NCI-H2196 (cell line): ENCODE data around the gene SERPINA9.
"Not testable (repeated sequence)": the region's sequence is repeated elsewhere in the genome, so short reads cannot be mapped to it uniquely, and the experiment has no call there.

Experiments used
- DNase-seq: peaks from one replicate; lab custom pipeline; 2025; ENCODE audit not compliant: unreplicated experiment; lab: John Stamatoyannopoulos, UW

SERPINA9 gene

GRCh38 chr14:94476023-94476422 lies at the start of gene SERPINA9:
SERPINA9 (minus strand) TSS chr14:94476197; CDS start chr14:94469840, 6,357 bp downstream.
- DNase-seq = no peak

DNA sequence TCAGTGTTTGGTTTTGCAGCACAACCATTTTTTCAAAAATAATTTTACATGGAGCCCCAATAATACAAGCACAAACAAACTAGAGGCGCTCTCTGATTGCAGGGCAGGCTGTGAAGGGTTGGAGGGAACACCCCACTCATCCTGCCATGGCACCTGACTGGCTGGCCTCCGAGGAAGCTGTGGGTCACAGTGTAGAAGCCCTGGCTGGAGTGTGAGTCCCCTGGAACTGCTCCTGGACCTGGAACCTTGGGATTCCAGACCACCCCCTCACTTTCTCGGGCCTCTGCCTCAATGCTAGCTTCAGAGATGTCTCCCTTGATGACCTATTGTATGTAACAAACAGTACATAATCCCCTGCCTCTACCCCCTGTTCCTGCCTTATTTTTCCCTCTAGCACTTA lies 48.1 kb upstream of the SERPINA9 start:
- no peak for DNase-seq

DNA sequence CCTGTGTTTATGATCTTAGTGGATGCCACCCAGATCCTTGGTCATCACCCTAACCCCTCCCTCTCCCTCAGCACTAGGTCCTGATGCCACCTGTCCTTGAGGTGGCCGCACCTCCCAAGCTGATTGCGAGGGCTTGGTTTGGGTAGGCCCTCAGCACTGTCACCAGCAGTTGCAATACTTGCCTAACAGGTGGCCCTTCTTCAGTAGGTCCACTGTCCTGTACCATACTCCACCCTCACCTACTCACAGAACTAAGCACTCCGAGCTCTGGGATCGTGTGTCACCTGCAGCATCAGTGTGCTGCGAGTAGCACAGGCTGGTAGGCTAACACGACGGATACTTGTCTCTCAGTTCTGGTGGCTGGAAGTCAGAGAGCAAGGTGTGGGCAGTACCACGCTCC lies 47.3 kb upstream of the SERPINA9 start:
- no peak for DNase-seq

DNA sequence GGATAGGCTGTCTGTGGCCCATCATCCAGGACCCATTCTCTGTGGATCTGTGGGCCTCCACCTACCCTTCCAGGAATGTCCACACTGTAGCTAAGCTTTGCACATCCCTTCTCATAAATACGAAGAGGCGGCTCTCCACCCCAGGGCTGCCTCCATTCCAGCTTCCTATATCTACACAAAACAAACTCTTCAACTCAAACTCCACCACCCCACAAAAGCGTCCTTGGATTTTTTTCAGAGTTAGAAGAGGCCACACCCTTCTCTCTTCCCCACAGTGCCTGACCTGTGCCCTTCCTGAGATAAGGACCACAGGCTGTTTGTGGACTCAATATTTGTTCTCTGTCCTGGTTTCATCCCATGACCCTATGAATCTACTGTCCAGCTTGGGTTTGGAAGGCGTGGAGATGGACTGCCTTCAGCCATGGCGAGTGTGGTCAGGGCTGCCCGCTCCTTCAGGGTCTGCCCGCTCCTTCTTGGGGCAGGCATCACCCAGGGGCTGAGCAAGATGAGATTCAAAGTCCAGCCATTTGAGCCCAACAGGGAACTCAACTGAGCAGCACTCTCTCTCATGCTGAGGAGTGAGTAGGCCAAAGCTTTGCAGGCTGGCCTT lies 46.2 kb upstream of the SERPINA9 start:
- DNase-seq = no peak

DNA sequence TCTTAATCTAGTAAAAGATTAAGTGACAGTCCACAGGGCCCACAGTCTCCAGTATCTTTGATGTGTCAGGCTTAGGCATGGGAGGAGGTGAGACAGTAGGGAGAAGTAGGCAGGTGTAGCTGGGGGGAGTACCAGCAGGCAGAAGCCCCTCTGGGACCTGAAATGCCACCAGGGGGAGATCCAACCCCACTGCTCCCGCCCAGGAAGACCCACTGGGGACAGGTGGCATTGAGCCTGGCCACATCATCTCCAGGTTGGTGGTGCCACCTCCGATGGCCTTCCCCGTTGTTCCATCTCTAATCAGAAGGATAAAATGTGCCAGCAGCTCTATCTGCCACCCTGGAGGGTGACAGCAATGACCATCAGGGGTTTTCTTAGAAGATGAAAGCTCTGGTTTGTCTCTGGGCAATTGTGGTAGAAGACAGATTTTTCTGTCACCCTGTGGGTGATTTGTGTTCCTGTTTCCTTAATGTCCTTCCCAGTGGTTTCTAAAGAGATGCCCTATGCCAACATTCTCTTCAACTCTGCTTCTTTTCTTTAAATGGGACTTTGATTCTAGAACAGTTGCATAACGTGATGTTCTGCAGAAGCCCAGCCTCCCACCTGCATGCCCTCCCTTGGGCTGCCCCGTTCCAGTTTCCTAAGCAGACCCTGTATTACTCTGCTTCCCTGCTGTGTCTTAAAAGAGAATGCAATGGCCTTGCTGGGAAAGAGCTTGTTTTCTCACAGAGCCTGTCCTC lies 45.5 kb upstream of the SERPINA9 start:
- no peak for DNase-seq

DNA sequence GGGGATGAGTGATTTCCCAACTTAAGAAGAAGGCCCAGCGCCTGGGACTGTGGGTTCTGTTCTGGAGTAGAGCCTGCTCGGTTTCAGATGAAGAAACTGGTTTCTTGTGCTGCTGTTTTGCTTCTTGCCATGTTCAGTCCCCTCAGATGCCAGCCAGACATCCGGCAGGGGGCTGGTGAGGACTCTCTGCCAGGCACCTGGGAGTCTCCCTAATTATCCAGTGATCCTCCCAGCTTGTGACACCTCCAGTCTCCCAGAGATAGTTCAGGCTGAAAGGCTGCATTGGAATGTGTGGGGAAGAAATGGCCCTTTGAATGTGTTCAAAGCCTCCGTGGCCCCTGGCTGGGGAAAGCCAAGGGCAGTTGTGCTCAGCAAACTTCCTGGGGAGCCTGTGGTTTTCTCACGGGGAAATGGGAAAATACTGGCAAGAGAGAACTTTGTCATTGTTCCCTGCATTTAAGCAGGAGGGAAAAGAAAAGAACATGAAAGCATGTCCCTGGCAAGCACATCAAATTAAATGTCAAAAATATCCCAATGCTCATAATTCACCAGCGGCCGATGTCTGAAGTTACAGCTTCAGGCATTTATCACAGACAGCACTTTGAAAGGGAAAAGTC lies 41.8 kb upstream of the SERPINA9 start:
- no peak for DNase-seq

GRCh38 chr14:94517248-94517640 lies 41.2 kb upstream of the SERPINA9 start:
- no peak for DNase-seq

- no peak for DNase-seq
These were observed 39.9 kb upstream of the SERPINA9 start for GRCh38 chr14:94515856-94516255.

DNA sequence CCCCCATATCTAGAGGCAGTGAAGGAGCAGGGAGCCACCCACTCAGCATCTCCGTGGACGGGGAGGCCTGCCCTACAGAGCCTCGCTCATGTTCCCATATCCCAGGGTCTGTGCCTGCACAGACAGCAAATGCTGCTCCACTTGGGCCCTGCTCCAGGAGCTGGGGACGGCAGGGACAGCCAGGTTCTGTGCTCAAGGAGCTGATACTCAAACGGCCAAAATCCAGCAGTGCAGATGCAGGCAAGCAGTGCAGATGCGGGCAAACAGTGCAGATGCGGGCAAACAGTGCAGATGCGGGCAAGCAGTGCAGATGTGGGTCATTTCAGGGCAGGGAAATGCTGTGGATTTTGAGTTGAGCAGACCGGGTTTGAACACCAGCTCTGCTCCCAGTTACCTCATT lies 39.4 kb upstream of the SERPINA9 start:
- DNase-seq = no peak

DNA sequence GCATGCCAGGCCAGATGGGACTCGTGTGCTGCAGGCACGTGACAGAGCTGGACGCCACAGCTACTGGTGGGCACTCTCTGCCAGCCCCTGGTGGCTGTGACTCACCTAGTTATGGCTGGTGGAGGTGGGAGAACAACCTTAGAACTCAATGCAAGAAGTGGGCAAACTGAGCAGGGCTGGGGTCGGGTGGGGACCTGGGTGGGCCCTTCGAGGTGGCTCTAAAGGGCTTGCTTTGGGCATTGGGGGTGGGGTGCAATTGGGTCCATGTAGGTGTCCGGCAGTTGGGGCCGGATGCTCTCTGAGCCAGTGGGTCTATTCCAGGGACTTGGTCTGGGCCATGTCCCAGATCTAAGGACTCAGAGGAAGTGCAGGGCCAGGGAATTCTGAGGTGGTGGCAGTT lies 38.4 kb upstream of the SERPINA9 start:
- DNase-seq = no peak

DNA sequence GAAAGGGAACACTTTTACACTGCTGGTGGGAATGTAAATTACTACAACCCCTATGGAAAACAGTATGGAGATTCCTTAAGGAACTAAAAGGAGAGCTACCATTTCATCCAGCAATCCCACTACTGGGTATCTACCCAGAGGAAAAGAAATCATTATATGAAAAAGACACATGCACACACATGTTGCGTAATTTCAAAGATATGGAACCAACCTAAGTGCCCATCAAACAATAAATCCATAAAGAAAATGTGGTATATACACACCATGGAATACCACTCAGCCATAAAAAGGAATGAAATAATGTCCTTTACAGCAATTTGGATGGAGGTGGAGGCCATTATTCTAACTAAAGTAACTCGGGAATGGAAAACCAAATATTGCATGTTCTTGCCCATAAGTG lies 34.5 kb upstream of the SERPINA9 start:
- DNase-seq = not testable (repeated sequence)

DNA sequence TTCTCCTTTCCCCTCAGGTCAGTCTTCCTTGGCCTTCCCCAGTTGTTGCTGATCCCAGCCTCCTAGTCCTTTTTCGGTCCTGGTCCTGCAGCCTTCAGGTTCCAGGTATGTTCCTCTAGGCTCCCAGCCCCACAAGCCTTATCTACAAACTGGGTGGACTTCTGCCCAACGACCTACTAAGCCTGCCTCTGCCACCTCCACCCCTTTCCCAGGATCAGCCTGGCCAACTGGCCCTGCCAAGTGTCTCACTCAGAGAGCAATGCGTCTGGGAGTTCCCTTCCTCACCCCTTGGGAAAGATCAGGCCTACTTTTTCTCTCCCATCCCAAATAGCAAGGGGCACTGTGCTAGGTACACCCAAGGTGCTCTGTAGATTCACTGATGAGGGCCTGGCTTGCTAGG lies 33.4 kb upstream of the SERPINA9 start, which contains the start of gene SERPINA12:
Gene SERPINA12, minus strand, starts transcription at position 114 of the 400 bp plus-strand sequence. CDS start 11,072 bp downstream, outside the sequence.
- DNase-seq = no peak

GRCh38 chr14:94505641-94506040 lies 29.6 kb upstream of the SERPINA9 start:
- no peak for DNase-seq

GRCh38 chr14:94505206-94505605 lies 29.2 kb upstream of the SERPINA9 start:
- no peak for DNase-seq

GRCh38 chr14:94501588-94502516 lies 25.9 kb upstream of the SERPINA9 start:
- DNase-seq = no peak

DNA sequence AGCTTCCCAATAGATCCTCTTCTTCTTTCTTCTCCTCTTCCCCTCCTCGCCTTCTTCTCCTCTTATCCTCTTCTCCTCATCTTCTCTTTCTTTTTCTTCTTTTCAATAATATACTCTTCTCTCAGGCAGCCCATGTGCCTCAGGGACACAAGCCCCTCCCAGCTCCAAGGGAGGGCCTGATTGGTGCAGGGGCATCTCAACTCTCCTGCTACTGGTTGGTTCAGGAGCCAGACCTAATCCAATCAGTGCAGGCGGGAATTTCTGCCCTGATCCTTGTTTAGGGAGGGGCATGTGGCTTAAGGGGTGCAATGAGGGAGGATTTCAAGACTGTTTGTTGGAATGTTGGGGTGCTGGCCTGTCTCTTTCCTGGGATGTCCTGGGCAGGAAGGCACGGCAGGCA lies 24.3 kb upstream of the SERPINA9 start:
- no peak for DNase-seq

DNA sequence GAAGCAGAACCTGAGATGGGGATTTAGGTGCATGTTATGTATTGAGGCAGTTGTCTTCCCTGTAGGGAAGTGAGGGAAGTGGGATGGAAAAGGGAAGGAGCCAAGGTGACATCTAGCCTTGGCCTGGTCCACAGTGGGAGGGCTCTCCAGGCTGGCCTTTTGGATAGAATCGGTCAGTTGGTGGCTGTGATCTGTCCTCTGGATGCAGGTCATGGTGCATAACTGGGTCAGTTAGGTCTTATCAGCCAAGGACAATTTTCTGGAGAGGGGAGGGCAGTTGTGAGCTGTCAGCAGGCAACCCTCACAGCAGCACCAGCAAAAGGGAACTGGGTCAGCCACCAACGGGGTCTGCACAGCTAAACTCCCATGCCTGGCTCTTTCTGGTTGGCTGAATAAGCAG lies 23.7 kb upstream of the SERPINA9 start:
- DNase-seq = no peak

- DNase-seq = no peak
These were observed 22.2 kb upstream of the SERPINA9 start for GRCh38 chr14:94498215-94498614.

- DNase-seq = no peak
These were observed 18.1 kb upstream of the SERPINA9 start for GRCh38 chr14:94494085-94494484.

DNA sequence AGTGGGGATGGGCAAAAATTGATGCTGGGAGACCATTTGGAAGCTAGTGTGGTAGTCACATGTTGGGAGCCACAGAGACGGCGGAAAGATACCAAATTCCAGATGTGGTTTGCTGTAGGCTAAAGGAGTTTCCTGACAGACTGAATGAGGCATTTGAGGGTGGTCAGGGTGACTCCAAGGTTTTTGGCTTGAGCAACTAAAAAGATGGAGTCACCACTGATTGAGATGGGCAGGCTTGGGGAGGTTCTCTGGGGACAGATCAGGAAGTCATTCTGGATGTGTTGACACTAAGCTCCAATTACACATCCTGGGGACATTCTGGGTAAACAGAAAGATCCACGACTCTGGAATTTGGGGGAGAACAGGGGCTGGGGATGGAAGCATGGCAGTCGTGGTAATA lies 15.5 kb upstream of the SERPINA9 start:
- DNase-seq = no peak

DNA sequence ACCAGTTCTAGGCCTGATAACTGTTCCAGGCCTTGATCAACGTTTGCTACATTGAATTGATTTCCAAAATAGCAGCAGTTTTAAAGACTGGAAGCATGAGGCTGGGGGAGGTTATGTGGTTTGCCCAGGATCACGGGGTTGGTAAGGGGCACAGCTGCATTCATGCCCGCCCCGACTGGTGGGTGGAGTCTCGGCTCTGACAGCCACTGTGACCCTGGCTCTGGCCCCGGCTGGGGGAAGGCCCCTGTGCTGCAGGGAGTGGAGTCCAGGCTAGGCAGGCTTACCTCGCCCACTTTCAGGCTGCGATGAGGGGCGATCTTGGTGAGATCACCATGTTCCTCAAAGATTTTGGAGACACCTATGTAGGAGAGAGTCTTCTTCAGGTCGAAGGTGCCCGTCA lies 13.3 kb upstream of the SERPINA9 start:
- no peak for DNase-seq
